ENCODE results near the gene IL10RA.
"Not testable (repeated sequence)": the region's sequence is repeated elsewhere in the genome, so short reads cannot be mapped to it uniquely, and the experiment has no call there.

IL10RA gene

DNA sequence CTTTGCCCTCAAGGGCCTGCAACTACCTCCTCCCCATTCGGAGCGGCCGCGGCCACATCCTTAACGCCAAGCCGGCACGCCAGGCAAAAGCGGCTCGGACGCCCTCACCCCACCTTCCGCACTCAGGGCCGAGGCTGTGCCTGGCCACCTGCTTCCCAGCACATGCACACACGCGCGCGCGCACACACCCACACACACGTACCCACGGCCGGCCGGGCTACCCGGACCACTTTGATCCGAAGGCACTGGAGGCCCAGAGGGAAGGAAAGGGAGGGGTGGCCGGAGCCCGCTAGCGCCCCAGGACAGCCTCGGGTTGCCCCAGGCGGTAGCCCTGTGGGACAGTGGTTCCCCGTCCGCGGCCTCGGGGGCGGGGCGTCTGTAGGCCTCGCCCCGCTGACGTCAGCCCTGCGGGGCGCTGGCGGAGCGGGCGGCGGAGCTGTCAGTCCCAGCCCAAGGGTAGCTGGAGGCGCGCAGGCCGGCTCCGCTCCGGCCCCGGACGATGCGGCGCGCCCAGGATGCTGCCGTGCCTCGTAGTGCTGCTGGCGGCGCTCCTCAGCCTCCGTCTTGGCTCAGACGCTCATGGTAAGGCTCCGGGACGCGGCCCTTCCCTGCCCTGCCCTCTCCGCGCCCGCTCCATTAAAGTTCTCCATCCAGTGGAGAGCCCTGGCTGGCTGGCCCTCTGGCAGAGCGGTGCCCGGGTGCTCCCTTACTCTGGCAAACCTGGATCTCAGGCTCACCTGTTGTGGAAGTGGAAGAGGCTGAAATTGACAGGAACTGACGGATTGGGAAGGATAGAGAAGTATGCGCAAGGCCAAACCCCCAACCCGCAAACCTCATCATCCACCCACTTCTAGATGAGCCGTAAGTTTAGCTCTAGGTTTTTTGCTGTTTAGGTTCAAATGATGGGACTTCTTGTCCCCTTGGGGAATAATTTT, at the start of gene IL10RA:
TSS of gene IL10RA (plus strand) at position 442 of the 935 bp plus-strand sequence. CDS start at position 516, 74 bp downstream.
- peak; percentile 78 for DNase-seq

GRCh38 chr11:117936973-117937372, 49.2 kb upstream of the IL10RA start:
- DNase-seq: no peak

DNA sequence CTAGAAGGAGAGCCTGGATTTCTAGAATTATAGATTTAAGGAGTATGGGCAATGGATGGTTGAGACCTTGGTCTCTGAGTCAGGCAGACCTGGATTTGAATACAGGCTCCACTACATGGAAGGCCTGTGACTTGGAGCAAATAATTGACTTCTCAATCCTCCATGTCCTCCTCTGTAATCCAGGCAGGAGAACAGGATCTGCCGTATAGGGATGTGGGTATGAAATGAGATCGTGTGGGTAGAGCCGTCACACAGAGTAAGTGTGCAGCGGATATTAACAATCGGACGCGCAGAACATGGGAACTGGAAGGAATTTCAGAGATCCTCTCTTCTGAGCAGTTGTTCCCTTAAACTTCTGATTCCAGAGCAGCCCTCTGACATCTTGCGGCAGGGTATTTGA, 45.5 kb upstream of the IL10RA start:
- no peak for DNase-seq

DNA sequence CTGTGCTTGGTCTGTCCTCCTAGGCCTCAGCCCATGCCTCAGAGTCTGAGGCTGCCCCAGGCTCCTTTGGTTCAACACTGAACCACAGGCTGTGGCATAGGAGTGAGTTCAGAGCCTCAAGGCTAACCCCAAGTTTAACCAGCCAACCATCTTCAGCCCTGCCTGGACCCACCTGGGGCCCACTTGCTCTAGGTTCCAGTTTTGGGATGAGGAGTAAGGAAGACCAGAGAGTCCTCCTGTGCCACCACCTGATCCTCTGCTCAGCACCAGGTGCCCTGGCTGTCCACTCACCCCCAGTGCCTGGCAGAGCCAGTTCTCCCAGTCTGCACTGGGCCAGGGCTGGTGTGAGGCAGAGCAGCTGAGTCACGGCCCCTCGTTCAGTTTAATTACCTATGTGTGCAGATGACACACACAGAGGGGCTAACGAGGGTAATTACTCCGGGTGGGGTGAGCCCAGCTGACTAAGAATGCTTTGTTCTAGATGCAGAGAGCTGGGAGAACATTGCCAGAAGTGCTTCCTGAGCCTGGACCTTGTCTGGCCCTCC, 45.0 kb upstream of the IL10RA start:
- no peak for DNase-seq

GRCh38 chr11:117941976-117942654, 44.1 kb upstream of the IL10RA start:
- no peak for DNase-seq

DNA sequence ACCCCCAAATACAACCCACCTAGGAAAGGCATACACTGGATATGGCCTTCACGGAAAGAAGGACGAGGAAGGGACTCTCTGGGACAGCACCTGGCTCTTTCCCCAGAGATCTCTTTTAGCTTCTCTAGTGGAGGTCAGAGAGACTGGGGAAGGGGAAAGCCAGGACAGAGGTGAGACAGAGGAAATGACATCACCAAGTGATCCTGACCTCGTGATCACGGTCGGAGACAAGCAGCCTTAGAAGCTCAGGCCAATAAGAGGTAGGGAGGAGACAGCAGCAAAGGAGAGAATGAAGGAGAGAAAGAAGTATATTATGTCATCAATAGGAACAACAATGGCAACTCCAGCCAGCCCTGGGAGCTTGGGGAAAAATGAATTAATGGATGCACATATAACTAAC, 41.6 kb upstream of the IL10RA start:
- DNase-seq: no peak

- DNase-seq: no peak
Observed at GRCh38 chr11:117945047-117945810, 41.0 kb upstream of the IL10RA start.

DNA sequence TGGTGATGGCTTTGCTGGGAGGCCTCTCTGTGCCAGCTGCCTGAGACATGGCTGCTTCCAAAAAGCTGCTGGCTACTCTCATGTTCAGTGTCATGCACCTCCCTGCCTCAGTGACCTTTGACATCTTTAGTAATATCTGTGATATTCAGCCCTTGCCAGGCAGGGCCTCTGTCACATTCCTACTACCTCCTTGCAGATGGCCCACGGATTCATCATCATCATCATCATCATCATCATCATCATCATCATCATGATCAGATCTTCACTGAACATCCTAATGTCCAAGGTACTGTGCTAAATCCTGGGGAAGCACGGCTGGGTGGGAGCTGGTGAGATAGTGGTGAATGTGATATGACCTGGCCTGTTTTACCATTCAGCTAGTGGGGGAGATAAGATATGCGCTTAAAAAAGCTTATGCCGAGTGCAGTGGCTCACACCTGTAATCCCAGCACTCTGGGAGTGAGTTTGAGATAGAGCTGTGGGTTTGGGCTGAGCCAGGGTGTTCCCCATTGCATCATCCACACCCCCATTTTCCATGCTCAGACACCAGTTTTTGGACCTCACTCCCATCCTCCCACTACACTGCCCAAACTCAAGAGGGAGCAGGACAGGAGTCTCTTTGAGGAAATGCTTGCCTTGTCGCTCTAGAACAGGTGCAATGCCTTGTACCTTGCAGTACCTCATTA, 39.9 kb upstream of the IL10RA start:
- no peak for DNase-seq

DNA sequence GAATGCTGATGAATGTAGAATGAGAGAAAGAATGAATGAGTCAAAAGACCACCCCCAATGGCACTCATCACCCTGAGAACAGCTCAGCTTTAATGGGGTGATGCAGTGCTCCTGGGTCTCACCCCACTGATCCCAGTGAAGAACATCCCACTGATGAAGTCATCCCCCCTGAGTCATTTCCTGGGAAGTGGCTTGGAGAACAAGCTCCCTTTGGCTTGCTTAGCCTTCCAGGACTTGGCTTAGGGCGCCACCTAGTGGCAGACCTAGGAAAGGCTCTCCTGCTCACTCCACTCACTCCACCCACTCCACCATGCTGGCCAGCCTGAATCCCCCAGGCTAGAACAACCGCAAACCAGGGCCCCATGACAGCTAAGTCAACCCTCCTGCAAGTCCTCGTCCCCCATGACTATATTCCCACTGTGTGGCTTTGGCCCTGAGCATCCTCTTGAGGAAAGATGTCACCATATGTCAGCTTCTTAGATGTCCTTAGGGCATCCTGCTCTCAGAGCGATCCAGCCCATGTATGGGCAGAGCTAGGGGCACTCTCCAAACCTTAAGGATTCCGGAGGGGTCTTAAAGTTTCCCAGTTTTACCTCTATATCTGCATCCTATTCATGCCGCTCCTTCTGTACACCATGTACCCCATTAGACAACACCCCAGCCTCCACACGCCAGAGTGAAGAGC, 39.2 kb upstream of the IL10RA start:
- DNase-seq: peak; percentile 77 to 84

GRCh38 chr11:117947751-117948150, 38.4 kb upstream of the IL10RA start:
- not testable (repeated sequence) for DNase-seq

GRCh38 chr11:117948466-117948865, 37.7 kb upstream of the IL10RA start:
- not testable (repeated sequence) for DNase-seq

DNA sequence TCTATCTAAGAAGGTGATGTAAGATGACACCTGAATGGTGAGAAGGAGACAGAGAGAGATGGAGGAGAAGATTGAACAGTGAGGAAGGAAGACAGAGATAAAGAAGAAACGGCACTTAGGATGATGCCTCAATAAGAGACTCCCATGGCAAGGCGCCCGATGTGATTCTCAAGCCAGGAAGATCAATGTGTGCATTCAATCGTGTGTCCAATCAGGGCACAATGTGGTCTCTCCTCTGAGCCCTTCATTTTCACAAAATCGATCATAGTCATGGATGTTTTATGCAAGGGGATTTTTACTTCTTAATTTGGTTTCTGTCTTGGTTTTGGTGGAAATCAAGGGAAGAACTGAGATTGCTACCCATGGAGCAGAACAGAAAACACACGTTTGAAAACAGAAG, 37.1 kb upstream of the IL10RA start:
- DNase-seq: no peak

- peak; percentile 61 to 66 for DNase-seq
Observed at GRCh38 chr11:117950301-117950700, 35.9 kb upstream of the IL10RA start.

GRCh38 chr11:117950993-117951961, 34.9 kb upstream of the IL10RA start:
- peak; percentile 35 to 36 for DNase-seq

DNA sequence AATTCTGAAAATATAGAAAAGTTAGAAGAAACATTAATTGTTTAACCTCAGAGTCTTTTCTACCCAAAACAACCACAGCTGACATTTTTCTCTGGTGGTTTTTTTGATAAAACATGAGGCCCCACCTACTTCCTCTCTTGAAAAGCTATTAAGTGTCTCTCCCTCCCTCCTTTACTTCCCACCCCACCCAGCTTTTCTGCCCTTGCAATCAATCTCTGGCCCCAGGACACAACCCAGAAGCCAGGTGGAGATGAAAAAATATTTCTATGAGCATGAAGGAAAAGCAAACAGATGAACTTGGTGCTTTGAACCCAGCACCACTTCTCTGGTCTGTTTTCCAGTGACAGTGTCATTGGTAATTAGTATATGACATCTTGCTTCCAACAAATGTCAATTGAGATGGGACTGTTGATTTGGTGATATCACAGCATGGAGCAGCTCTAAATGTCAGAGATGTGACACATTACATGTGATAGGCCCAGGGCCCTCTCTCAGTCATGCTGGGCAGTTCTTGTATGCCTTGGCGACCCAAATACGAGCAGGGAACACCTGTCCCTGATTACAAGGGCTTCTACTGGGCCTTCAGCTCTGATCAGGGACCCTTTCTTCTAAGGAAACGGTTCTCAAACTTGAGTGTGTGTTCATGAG, 33.0 kb upstream of the IL10RA start:
- peak in 1 of 2 donors; percentile 45 for DNase-seq

DNA sequence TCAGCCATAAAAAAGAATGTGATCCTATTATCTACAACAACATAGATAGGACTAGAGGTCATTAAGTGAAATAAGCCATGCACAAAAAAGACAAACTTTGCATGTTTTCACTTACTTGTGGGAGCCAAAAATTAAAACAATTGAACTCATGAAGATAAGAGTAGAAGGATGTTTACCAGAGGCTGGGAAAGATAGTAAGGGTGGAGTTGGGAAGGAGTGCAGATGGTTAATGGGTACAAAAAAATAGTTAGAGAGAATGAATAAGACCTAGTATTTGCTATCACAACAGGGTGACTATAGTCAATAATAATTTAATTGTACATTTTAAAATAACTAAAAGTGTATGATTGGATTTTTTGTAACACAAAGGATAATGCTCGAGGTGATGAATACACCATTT, 27.2 kb upstream of the IL10RA start:
- no peak for DNase-seq

DNA sequence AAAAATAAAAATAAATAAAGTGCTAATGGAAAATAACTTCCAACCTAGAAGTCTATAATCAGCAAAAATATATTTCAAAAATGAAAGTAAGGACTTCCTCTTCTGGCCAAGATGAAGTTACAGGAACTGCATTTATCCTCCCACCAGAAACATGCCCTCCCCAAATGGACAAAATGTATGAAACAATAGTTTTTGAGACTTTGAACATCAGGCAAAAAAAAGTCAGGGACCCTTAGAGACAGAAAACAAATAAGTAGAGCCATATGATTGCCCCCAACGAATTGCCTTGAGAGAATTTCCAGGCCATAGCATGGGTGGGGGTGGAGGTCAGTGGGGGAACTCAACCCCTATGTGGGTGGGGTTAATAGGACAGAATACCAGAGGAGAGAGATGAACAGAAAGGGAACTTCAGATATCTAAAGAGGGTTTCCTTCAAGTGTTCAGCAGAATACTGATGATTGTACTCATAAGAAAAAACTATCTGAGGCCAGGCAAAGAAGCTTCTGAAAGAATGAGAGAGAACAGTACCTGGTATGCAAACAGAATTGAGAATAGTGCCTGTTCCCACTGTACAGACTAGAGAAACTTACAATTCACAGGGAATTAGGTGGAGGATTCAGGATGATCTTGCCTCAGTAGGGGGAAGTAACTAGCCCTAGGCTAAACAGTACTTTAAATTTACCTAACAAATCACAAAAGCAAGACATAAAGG, 26.6 kb upstream of the IL10RA start:
- DNase-seq: no peak

DNA sequence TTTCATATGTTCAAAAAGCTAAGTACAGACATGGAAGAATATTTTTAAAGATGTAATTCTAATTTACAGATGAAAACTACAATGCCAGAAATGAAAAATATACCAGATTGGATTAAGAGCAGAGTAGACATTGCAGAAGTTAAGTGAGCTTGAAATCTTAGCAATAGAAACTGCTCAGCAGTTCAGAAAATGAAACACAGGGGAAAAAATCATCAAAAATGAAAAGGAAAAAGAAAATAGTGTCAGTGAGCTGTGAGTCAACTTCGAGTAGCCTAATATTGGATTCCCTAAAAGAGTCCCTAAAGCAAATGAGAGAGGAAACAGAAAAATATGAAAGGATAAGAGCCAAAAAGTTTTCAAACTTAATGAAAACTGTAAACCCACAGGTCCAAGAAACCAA, 25.8 kb upstream of the IL10RA start:
- DNase-seq: no peak

GRCh38 chr11:117961896-117962295, 24.3 kb upstream of the IL10RA start:
- DNase-seq: no peak

Measured in activated CD4-positive, alpha-beta T cell treated with anti-CD3 and anti-CD28 coated beads for 4 hours (primary cell).